Hindlimb muscle (tissue), 1 donor: ENCODE results near the gene RARA. TPM values are rescaled to one million over a fixed set of nuclear protein-coding genes. Genes with fewer than 3 reads are reported as not detected.
"Not testable (repeated sequence)": the region's sequence is repeated elsewhere in the genome, so short reads cannot be mapped to it uniquely, and the experiment has no call there.

Source experiments
- DNase-seq: peaks from one replicate; pipeline ENCODE4 v3.0.0-alpha.2; 2013
- polyA plus RNA-seq: library from polyadenylated mRNA; unstranded; fragments of 120-200 nt; gene quantifications from one replicate; pipeline ENCODE4 v1.2.1, GENCODE V29; 2013; ENCODE audit not compliant: insufficient read length

The RARA gene
- polyA plus RNA-seq, 1 donor = 76.3 TPM

GRCh38 chr17:40376541-40376940, 67.6 kb downstream of the RARA start:
- DNase-seq = not testable (repeated sequence)

DNA sequence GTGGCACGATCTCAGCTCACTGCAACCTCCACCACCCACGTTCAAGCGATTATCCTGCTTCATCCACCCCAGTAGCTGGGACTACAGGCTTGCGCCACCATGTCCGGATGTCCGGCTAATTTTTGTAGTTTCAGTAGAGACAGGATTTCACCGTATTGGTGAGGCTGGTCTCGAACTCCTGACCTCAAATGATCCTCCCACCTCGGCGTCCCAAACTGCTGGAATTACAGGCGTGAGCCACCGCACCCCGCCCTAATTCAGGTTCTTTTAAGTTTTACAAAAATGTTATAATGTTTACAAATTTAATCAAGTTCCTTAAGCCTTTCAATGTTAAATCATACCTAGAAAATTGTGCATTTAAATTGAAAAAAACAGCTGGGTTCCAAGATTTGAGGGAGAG, 68.9 kb downstream of the RARA start:
- DNase-seq = no peak

DNA sequence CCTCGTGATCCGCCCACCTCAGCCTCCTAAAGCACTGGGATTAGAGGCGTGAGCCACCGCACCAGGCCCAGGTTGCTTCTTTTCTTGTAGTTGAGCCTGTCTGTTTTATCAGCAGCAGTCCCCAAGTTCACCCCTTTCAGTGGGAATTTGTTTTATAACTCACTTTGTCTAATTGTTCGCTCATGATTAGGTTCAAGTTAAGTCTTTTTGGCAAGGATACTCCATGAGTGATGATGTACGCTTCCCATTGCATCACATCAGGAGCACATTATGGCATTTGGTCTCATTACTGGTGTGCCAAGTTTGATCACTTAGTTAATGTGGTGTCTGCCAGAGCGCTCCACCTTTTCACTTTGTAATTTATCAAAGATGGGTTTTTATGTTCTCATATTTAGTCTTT, 70.0 kb downstream of the RARA start:
- DNase-seq = no peak

DNA sequence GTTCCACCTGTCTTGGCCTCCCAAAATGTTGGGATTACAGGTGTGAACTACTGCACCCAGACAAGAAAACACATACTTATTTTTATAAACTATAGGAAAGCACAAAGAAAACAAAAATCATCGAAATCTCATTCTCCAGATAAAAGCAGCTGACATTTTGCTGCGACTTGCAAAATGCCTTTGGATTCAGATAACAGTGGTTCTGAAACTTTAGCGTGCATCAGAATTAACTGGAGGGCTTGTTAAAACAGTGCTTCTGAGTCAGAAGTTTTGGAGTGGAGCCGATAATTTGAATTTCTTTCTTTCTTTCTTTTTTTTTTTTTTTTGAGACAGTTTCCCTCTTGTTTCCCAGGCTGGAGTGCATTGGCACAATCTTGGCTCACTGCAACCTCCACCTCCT, 73.3 kb downstream of the RARA start:
- DNase-seq = no peak

- not testable (repeated sequence) for DNase-seq
These were observed 77.6 kb downstream of the RARA start for GRCh38 chr17:40386555-40386954.

GRCh38 chr17:40399185-40399584, 90.2 kb downstream of the RARA start:
- peak; percentile 44 for DNase-seq

GRCh38 chr17:40402668-40403067, 93.7 kb downstream of the RARA start:
- DNase-seq = no peak

GRCh38 chr17:40404003-40404402, 95.0 kb downstream of the RARA start:
- no peak for DNase-seq

Other genes with a start within 250 kb of the RARA start
- 85.6 TPM for gene THRA, start 246.2 kb upstream of the RARA start, polyA plus RNA-seq
- 5.5 TPM for gene NR1D1, start 208.6 kb upstream of the RARA start, polyA plus RNA-seq
- gene MSL1, start 187.2 kb upstream of the RARA start, polyA plus RNA-seq = 95.5 TPM
- 60.5 TPM for gene CASC3, start 168.6 kb upstream of the RARA start, polyA plus RNA-seq
- 7.7 TPM for gene RAPGEFL1, start 131.7 kb upstream of the RARA start, polyA plus RNA-seq
- gene WIPF2, start 89.9 kb upstream of the RARA start, polyA plus RNA-seq = 16.6 TPM
- 10.8 TPM for gene CDC6, start 21.3 kb upstream of the RARA start, polyA plus RNA-seq
- 0.43 TPM for gene GJD3, start 55.6 kb downstream of the RARA start, polyA plus RNA-seq
- 45.8 TPM for gene TOP2A, start 108.7 kb downstream of the RARA start, polyA plus RNA-seq
- 240 TPM for gene IGFBP4, start 134.3 kb downstream of the RARA start, polyA plus RNA-seq
- 0.14 TPM for gene TNS4, start 192.4 kb downstream of the RARA start, polyA plus RNA-seq